Upper lobe of left lung (tissue), 4 donors: ENCODE measurements around the gene CDC25B.

ENCODE experiments used
- EP300 ChIP-seq, 4 donors: sonication (generic); formaldehyde crosslinking; IDR thresholded peaks; one replicate each; pipeline ENCODE4 v1.5.1; 2017; ENCODE audit warnings: antibody characterized with exemption in 4 of 4, control low read depth in 2 of 4
- POLR2A ChIP-seq, 4 donors: fragments of 450-650 bp; IDR thresholded peaks; one replicate each; pipeline ENCODE4 v1.5.1; 2016 to 2017; ENCODE audit warnings: antibody characterized with exemption in 4 of 4, mild to moderate bottlenecking in 2 of 4
- POLR2AphosphoS5 ChIP-seq, 2 donors: sonication (generic); formaldehyde crosslinking; IDR thresholded peaks; one replicate each; pipeline ENCODE4 v1.5.1; 2017; ENCODE audit warnings: antibody characterized with exemption in 2 of 2
- TF ChIP-seq, protein P1 (sequence below), 6 experiments: fragments of 450-650 bp in 4 of 6; fragments of 200-600 bp in 2 of 6; sonication (generic) in 2 of 6; IDR thresholded peaks; one replicate each; pipeline ENCODE4 v1.5.1; 2016 to 2019; ENCODE audit warnings: antibody characterized with exemption in 6 of 6

DNA sequence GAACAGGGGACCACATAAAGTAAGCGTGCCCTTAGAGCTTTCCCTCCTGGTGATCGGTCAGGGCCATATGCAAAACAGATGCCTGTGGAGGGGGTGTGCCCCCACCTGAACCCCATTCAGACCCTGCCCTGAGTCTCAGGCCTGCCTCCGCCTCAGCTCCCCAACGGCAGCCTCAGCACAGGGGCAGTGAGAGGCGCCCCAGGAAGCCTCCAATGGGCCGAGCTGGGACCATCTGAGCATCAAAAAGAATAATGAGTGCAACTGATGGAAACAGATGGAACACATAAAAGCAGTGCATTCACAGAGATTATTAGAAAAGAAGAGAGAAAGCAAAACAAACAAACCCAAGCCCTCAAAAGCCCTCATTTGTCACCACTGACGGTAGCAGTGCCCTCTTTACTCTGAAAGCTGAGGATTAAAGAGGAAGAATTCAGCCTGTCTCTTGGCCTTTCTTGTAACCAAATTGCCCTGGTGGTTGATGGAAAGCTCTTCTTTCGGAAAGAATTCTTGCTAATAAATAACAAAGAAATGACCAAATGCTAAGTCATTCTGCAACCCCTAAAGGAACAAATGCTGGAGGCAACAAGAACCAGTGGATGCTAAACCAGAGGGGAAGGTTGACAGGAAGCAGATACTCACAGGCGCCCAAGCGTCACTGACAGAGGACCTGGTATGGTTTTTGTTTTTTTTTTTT is 35.3 kb upstream of the CDC25B start:
- TF ChIP-seq, protein P1, sequence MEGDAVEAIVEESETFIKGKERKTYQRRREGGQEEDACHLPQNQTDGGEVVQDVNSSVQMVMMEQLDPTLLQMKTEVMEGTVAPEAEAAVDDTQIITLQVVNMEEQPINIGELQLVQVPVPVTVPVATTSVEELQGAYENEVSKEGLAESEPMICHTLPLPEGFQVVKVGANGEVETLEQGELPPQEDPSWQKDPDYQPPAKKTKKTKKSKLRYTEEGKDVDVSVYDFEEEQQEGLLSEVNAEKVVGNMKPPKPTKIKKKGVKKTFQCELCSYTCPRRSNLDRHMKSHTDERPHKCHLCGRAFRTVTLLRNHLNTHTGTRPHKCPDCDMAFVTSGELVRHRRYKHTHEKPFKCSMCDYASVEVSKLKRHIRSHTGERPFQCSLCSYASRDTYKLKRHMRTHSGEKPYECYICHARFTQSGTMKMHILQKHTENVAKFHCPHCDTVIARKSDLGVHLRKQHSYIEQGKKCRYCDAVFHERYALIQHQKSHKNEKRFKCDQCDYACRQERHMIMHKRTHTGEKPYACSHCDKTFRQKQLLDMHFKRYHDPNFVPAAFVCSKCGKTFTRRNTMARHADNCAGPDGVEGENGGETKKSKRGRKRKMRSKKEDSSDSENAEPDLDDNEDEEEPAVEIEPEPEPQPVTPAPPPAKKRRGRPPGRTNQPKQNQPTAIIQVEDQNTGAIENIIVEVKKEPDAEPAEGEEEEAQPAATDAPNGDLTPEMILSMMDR (IDR thresholded peaks at IDR 0.05), result no peak
- no peak for TF ChIP-seq POLR2AphosphoS5 (IDR thresholded peaks at IDR 0.05)
- TF ChIP-seq POLR2A (IDR thresholded peaks at IDR 0.05), result no peak
- no peak for TF ChIP-seq EP300 (IDR thresholded peaks at IDR 0.05)
